GM19395 (cell line): ENCODE results near the gene TKTL1.

Experiments
- ATAC-seq: cut with Tn5 transposase; IDR thresholded peaks from one replicate; pipeline ENCODE4 v1.9.1; 2021; ENCODE audit warnings: mild to moderate bottlenecking, moderate library complexity; ENCODE audit not compliant: unreplicated experiment

The TKTL1 gene

GRCh38 chrX:154358829-154359228 lies 63.2 kb downstream of the TKTL1 start:
- no peak for ATAC-seq

GRCh38 chrX:154359362-154360154 lies 64.0 kb downstream of the TKTL1 start:
- no peak for ATAC-seq

- no peak for ATAC-seq
Observed at GRCh38 chrX:154360155-154360713, 64.6 kb downstream of the TKTL1 start.

GRCh38 chrX:154362085-154362742 lies 66.6 kb downstream of the TKTL1 start:
- ATAC-seq, result no peak

GRCh38 chrX:154363706-154364439 lies 68.3 kb downstream of the TKTL1 start:
- no peak for ATAC-seq

GRCh38 chrX:154365052-154365600 lies 69.5 kb downstream of the TKTL1 start:
- no peak for ATAC-seq

GRCh38 chrX:154365997-154366665 lies 70.5 kb downstream of the TKTL1 start:
- ATAC-seq, result no peak

GRCh38 chrX:154366666-154367055 lies 71.1 kb downstream of the TKTL1 start:
- no peak for ATAC-seq

GRCh38 chrX:154367474-154368308 lies 72.1 kb downstream of the TKTL1 start:
- no peak for ATAC-seq

- ATAC-seq, result no peak
Observed at GRCh38 chrX:154368630-154369448, 73.2 kb downstream of the TKTL1 start.

GRCh38 chrX:154369449-154370299 lies 74.1 kb downstream of the TKTL1 start:
- ATAC-seq, result no peak

GRCh38 chrX:154370300-154371016 lies 74.9 kb downstream of the TKTL1 start:
- no peak for ATAC-seq

GRCh38 chrX:154371017-154371788 lies 75.6 kb downstream of the TKTL1 start:
- peak; percentile 62 for ATAC-seq

- peak; percentile 12 for ATAC-seq
Observed at GRCh38 chrX:154371789-154372300, 76.2 kb downstream of the TKTL1 start.

- no peak for ATAC-seq
Observed at GRCh38 chrX:154372612-154373022, 77.0 kb downstream of the TKTL1 start.
